ENCODE measurements around the gene DTD1.

Gene DTD1

GRCh38 chr20:18793625-18794427 is 206.0 kb downstream of the DTD1 start:
- Histone ChIP-seq H3K36me3 (ENCODE audit: insufficient read depth, low read length) (no peaks in the 10 kb centered on the region), H3F3A (ENCODE audit: insufficient read depth, low read length) (no peaks in the 10 kb centered on the region), H4K20me1 (ENCODE audit: insufficient read depth, low read length) (no peaks in the 10 kb centered on the region), H3K9me2 (ENCODE audit: low read depth, low read length) (no peaks in the 10 kb centered on the region), H3K9me3 (ENCODE audit: low read length) (peaks cover 3% of the 10 kb centered on the region; the same call in 1 of the 2 replicates), H3K9ac (ENCODE audit: low read length) (peak overlapping the region; percentile 73), H3K27ac (ENCODE audit: low read depth, low read length, poor library complexity, severe bottlenecking) (no peak overlapping the region), H3K4me3 (ENCODE audit: low read depth, low read length, poor library complexity, severe bottlenecking) (peak overlapping the region; percentile 74), H3K27me3 (ENCODE audit: insufficient read depth, low read length) (no peaks in the 10 kb centered on the region; the same call in 1 of the 2 replicates), H3K79me2 (ENCODE audit: insufficient read depth, low read length) (no peaks in the 10 kb centered on the region), H2AFZ (ENCODE audit: low read length) (peak overlapping the region; percentile 61), H3K4me2 (ENCODE audit: low read length) (peak overlapping the region; percentile 84), H3K4me1 (ENCODE audit: insufficient read depth, low read length, severe bottlenecking) (peaks cover 13% of the 10 kb centered on the region)
- TF ChIP-seq CTCF (IDR thresholded peaks at IDR 0.05; ENCODE audit: low read length) (no peak; the same call in 1 of the 2 replicates), EZH2 (IDR thresholded peaks at IDR 0.05; ENCODE audit: borderline replicate concordance, low read length) (no peak)

GRCh38 chr20:18794428-18794787 is 206.6 kb downstream of the DTD1 start:
- Histone ChIP-seq H3K4me1 (ENCODE audit: insufficient read depth, low read length, severe bottlenecking) (peaks cover 13% of the 10 kb centered on the region), H3K9ac (ENCODE audit: low read length) (peak overlapping the region; percentile 73), H3F3A (ENCODE audit: insufficient read depth, low read length) (no peaks in the 10 kb centered on the region), H3K27me3 (ENCODE audit: insufficient read depth, low read length) (no peaks in the 10 kb centered on the region; the same call in 1 of the 2 replicates), H4K20me1 (ENCODE audit: insufficient read depth, low read length) (no peaks in the 10 kb centered on the region), H3K79me2 (ENCODE audit: insufficient read depth, low read length) (no peaks in the 10 kb centered on the region), H3K4me3 (ENCODE audit: low read depth, low read length, poor library complexity, severe bottlenecking) (peak overlapping the region; percentile 74), H3K9me2 (ENCODE audit: low read depth, low read length) (no peaks in the 10 kb centered on the region), H3K9me3 (ENCODE audit: low read length) (peaks cover 3% of the 10 kb centered on the region; the same call in 1 of the 2 replicates), H2AFZ (ENCODE audit: low read length) (0 out of 2 replicates have a peak overlapping the region, but pooled peaks have one; percentile 29), H3K27ac (ENCODE audit: low read depth, low read length, poor library complexity, severe bottlenecking) (no peak overlapping the region), H3K36me3 (ENCODE audit: insufficient read depth, low read length) (no peaks in the 10 kb centered on the region), H3K4me2 (ENCODE audit: low read length) (peak overlapping the region; percentile 84)
- no peak for TF ChIP-seq CTCF (IDR thresholded peaks at IDR 0.05; ENCODE audit: low read length)
- TF ChIP-seq EZH2 (IDR thresholded peaks at IDR 0.05; ENCODE audit: borderline replicate concordance, low read length): no peak

- Histone ChIP-seq H3K27me3 (ENCODE audit: insufficient read depth, low read length) (no peaks in the 10 kb centered on the region), H3K9me3 (ENCODE audit: low read length) (peaks cover 3% of the 10 kb centered on the region; the same call in 1 of the 2 replicates), H3K79me2 (ENCODE audit: insufficient read depth, low read length) (no peaks in the 10 kb centered on the region), H3K36me3 (ENCODE audit: insufficient read depth, low read length) (no peaks in the 10 kb centered on the region), H3F3A (ENCODE audit: insufficient read depth, low read length) (no peaks in the 10 kb centered on the region), H3K4me1 (ENCODE audit: insufficient read depth, low read length, severe bottlenecking) (peaks cover 13% of the 10 kb centered on the region), H3K9me2 (ENCODE audit: low read depth, low read length) (no peaks in the 10 kb centered on the region), H3K4me2 (ENCODE audit: low read length) (peak overlapping the region; percentile 84; the same call in 1 of the 2 replicates), H3K9ac (ENCODE audit: low read length) (no peak overlapping the region), H3K4me3 (ENCODE audit: low read depth, low read length, poor library complexity, severe bottlenecking) (no peak overlapping the region), H2AFZ (ENCODE audit: low read length) (no peak overlapping the region), H3K27ac (ENCODE audit: low read depth, low read length, poor library complexity, severe bottlenecking) (no peak overlapping the region), H4K20me1 (ENCODE audit: insufficient read depth, low read length) (no peaks in the 10 kb centered on the region)
- TF ChIP-seq CTCF (IDR thresholded peaks at IDR 0.05; ENCODE audit: low read length): no peak
- no peak for TF ChIP-seq EZH2 (IDR thresholded peaks at IDR 0.05; ENCODE audit: borderline replicate concordance, low read length)
Observed at GRCh38 chr20:18795366-18795765, 207.5 kb downstream of the DTD1 start.
